ENCODE results near the gene USP2. TPM values are rescaled to one million over a fixed set of nuclear protein-coding genes. Genes with fewer than 3 reads are reported as not detected.

Gene USP2
- total RNA-seq, 2 donors from 2014 or later = 7.9 to 11.6 TPM

GRCh38 chr11:119419834-119420492, 38.5 kb upstream of the USP2 start:
- Histone ChIP-seq H3K27ac (no peak overlapping the region), H3K36me3 (no peaks in the 10 kb centered on the region), H3K27me3 (peaks cover 23% of the 10 kb centered on the region), H3K9ac (ENCODE audit: low read depth in 2 of 2, low read length in 2 of 2) (no peak overlapping the region), H3K4me1 (no peaks in the 10 kb centered on the region), H3K4me3 (no peak overlapping the region), H3K9me3 (no peaks in the 10 kb centered on the region)
- no peak for TF ChIP-seq CTCF (IDR thresholded peaks at IDR 0.05)
- intact Hi-C loops (cut with DNase I) = no loop called here
- DNase-seq = no peak

- Histone ChIP-seq H3K9ac (ENCODE audit: low read depth in 2 of 2, low read length in 2 of 2) (no peak overlapping the region), H3K27ac (no peak overlapping the region), H3K36me3 (no peaks in the 10 kb centered on the region), H3K4me1 (no peaks in the 10 kb centered on the region), H3K9me3 (no peaks in the 10 kb centered on the region), H3K27me3 (peaks cover 23% of the 10 kb centered on the region), H3K4me3 (no peak overlapping the region)
- no peak for TF ChIP-seq CTCF (IDR thresholded peaks at IDR 0.05)
- intact Hi-C loops (cut with DNase I) = no loop called here
- no peak for DNase-seq
Observed at GRCh38 chr11:119419246-119419645, 37.8 kb upstream of the USP2 start.

- DNase-seq = no peak
- H3K27me3 ChIP-seq = peaks cover 22% of the 10 kb centered on the region
- no peaks in the 10 kb centered on the region for H3K9me3 ChIP-seq
- no peaks in the 10 kb centered on the region for H3K36me3 ChIP-seq
- H3K4me1 ChIP-seq = no peaks in the 10 kb centered on the region
- H3K9ac ChIP-seq (ENCODE audit: low read depth in 2 of 2, low read length in 2 of 2) = no peak overlapping the region
- H3K27ac ChIP-seq = no peak overlapping the region
- no peak overlapping the region for H3K4me3 ChIP-seq
- TF ChIP-seq CTCF (IDR thresholded peaks at IDR 0.05) = no peak
- intact Hi-C loops (cut with DNase I) = no loop called here
Observed at GRCh38 chr11:119418759-119419158, 37.3 kb upstream of the USP2 start.

- intact Hi-C loops (cut with DNase I) = no loop called here
- Histone ChIP-seq H3K9me3 (no peaks in the 10 kb centered on the region), H3K36me3 (no peaks in the 10 kb centered on the region), H3K9ac (ENCODE audit: low read depth in 2 of 2, low read length in 2 of 2) (no peak overlapping the region), H3K4me1 (no peaks in the 10 kb centered on the region), H3K4me3 (no peak overlapping the region), H3K27me3 (peaks cover 15% of the 10 kb centered on the region), H3K27ac (no peak overlapping the region)
- no peak for DNase-seq
- no peak for TF ChIP-seq CTCF (IDR thresholded peaks at IDR 0.05)
Observed at GRCh38 chr11:119417726-119418540, 36.4 kb upstream of the USP2 start.

GRCh38 chr11:119416606-119417580, 35.4 kb upstream of the USP2 start:
- Histone ChIP-seq H3K36me3 (no peaks in the 10 kb centered on the region), H3K27ac (no peak overlapping the region), H3K4me1 (no peaks in the 10 kb centered on the region), H3K9me3 (no peaks in the 10 kb centered on the region), H3K9ac (ENCODE audit: low read depth in 2 of 2, low read length in 2 of 2) (no peak overlapping the region), H3K4me3 (no peak overlapping the region), H3K27me3 (peaks cover 6% of the 10 kb centered on the region)
- no peak for DNase-seq
- no peak for TF ChIP-seq CTCF (IDR thresholded peaks at IDR 0.05)
- intact Hi-C loops (cut with DNase I) = no loop called here
